IgD-negative memory B cell (primary cell): ENCODE data around the gene TANGO6. TPM values are rescaled to one million over a fixed set of nuclear protein-coding genes. Genes with fewer than 3 reads are reported as not detected.

Experiments
- H3K27ac Mint-ChIP-seq, 3 donors: one replicate each; pipeline ENCODE4 v1.8.0; 2020 to 2022; ENCODE audit warnings: mild to moderate bottlenecking in 3 of 3, mixed read lengths in 3 of 3, moderate library complexity in 1 of 3
- H3K27me3 Mint-ChIP-seq: one replicate; pipeline ENCODE4 v1.8.0; 2021; ENCODE audit warnings: mixed read lengths
- H3K36me3 Mint-ChIP-seq: one replicate; pipeline ENCODE4 v1.8.0; 2020; ENCODE audit warnings: mild to moderate bottlenecking, mixed read lengths
- H3K4me1 Mint-ChIP-seq, 3 donors: one replicate each; pipeline ENCODE4 v1.8.0; 2020 to 2022; ENCODE audit warnings: mixed read lengths in 3 of 3, mild to moderate bottlenecking in 1 of 3
- H3K4me3 Mint-ChIP-seq, 4 donors: one replicate each; pipeline ENCODE4 v1.8.0; 2020 to 2022; ENCODE audit warnings: mild to moderate bottlenecking in 4 of 4, mixed read lengths in 4 of 4, moderate library complexity in 3 of 4
- H3K9me3 Mint-ChIP-seq, 3 donors: one replicate each; pipeline ENCODE4 v1.8.0; 2020 to 2021; ENCODE audit warnings: mixed read lengths in 3 of 3, mild to moderate bottlenecking in 1 of 3
- polyA plus RNA-seq: library from polyadenylated mRNA; unstranded; fragments of 300-500 nt; fragmentation: Illumina TruSeq; gene quantifications from one replicate; pipeline ENCODE4 v1.2.3, GENCODE V29; 2021

The TANGO6 gene
- polyA plus RNA-seq, 1 donor from 2014 or later = 17.1 TPM

GRCh38 chr16:69107316-69107962, 264.1 kb downstream of the TANGO6 start:
- Mint-ChIP-seq H3K4me1 (peaks cover 0 to 13% (median 10%) of the 10 kb centered on the region in 3 donors), H3K27me3 (peaks cover 37% of the 10 kb centered on the region), H3K36me3 (peaks cover 11% of the 10 kb centered on the region), H3K9me3 (no peaks in the 10 kb centered on the region), H3K4me3 (peak overlapping the region in 2 of 4 donors; percentile 60 to 82), H3K27ac (no peak overlapping the region)

DNA sequence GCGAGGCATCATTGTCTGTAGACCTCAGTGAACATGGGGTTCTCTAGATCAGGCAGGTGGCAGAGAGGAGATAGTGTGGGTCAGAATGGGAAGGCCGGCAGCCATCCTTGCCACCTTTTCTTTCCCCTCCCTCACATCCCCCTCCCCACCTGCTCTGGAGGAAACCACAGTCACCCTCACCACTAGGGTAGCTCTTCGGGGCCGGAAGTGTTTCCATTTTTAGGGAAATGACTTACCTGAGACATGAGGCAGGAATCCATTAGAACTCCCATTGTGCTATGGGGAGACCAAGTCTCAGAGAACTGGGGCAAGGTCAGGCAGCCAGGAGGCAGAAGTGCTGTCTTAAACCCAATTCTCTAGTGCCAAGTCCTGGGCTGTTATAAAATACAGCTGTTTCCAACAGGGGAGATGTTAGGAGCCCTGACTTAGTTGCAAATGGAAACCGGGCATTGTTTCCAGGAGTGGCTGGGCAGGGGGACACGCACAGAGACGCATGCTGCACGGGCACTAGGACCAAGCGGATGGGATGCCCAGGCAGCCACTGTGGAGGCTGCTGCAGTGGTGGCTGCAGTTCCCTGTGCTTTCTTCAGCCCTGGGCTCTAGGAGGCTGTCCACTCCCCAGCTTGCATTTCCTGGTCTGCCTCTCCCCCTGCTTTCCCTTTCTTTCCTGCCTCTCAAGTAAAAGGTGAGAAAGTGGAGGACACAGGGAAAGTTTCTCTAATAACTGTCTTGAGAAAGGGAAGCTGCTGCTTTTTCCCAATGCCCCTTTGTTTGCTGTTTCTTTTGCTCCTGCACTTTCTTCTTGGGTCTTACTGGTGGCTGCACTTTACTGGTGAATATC, 265.0 kb downstream of the TANGO6 start:
- Mint-ChIP-seq H3K27me3 (peaks cover 37% of the 10 kb centered on the region), H3K4me3 (peak overlapping the region in 3 of 4 donors; percentile 11 to 61 (median 60)), H3K36me3 (peaks cover 11% of the 10 kb centered on the region), H3K9me3 (no peaks in the 10 kb centered on the region), H3K4me1 (peaks cover 0 to 13% (median 10%) of the 10 kb centered on the region in 3 donors), H3K27ac (no peak overlapping the region)

GRCh38 chr16:69108905-69109252, 265.5 kb downstream of the TANGO6 start:
- Mint-ChIP-seq H3K4me1 (peaks cover 0 to 13% (median 10%) of the 10 kb centered on the region in 3 donors), H3K36me3 (peaks cover 11% of the 10 kb centered on the region), H3K27me3 (peaks cover 34% of the 10 kb centered on the region), H3K4me3 (peak overlapping the region in 1 of 4 donors; percentile 11), H3K27ac (no peak overlapping the region), H3K9me3 (no peaks in the 10 kb centered on the region)

GRCh38 chr16:69109486-69110270, 266.3 kb downstream of the TANGO6 start:
- Mint-ChIP-seq H3K9me3 (no peaks in the 10 kb centered on the region), H3K27me3 (peaks cover 30% of the 10 kb centered on the region), H3K4me1 (peaks cover 0 to 13% (median 8%) of the 10 kb centered on the region in 3 donors), H3K4me3 (peak overlapping the region in 1 of 4 donors; percentile 11), H3K27ac (no peak overlapping the region), H3K36me3 (peaks cover 11% of the 10 kb centered on the region)

DNA sequence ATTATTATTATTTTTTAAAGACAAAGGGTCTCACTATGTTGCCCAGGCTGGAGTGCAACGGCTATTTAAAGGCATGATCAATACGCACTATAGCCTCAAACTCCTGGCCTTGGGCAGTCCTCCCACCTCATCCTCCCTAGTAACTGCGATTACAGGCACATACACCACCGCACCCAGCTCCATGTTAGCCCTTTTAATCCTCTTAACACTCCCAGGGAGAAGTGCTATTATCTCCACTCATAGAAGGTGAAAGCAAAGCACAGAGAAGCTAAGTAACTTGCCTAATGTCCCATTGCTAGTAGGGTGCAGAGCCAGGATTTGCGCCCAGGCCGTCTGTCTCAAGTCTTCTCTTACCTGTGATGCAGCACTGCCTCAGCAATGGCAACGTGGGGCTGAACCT, 267.1 kb downstream of the TANGO6 start:
- Mint-ChIP-seq H3K27ac (no peak overlapping the region), H3K4me3 (no peak overlapping the region), H3K9me3 (no peaks in the 10 kb centered on the region), H3K36me3 (peaks cover 11% of the 10 kb centered on the region), H3K4me1 (peaks cover 0 to 10% (median 6%) of the 10 kb centered on the region in 3 donors), H3K27me3 (peaks cover 26% of the 10 kb centered on the region)

- H3K27me3 Mint-ChIP-seq = peaks cover 22% of the 10 kb centered on the region
These were observed 268.0 kb downstream of the TANGO6 start for GRCh38 chr16:69111216-69111875.

GRCh38 chr16:69111876-69112230, 268.5 kb downstream of the TANGO6 start:
- Mint-ChIP-seq H3K27ac (no peak overlapping the region), H3K9me3 (no peaks in the 10 kb centered on the region)

More at GRCh38 chr16:69111216-69111875, 268.0 kb downstream of the TANGO6 start:
- no peaks in the 10 kb centered on the region for H3K9me3 Mint-ChIP-seq
- H3K27ac Mint-ChIP-seq = no peak overlapping the region
- H3K4me3 Mint-ChIP-seq = no peak overlapping the region
- H3K4me1 Mint-ChIP-seq = peaks cover 0 to 8% (median 2%) of the 10 kb centered on the region in 3 donors
- H3K36me3 Mint-ChIP-seq = peaks cover 11% of the 10 kb centered on the region

GRCh38 chr16:69112285-69113129, 269.2 kb downstream of the TANGO6 start:
- Mint-ChIP-seq H3K4me1 (peaks cover 0 to 2% (median 2%) of the 10 kb centered on the region in 3 donors), H3K9me3 (no peaks in the 10 kb centered on the region), H3K27me3 (peaks cover 15% of the 10 kb centered on the region), H3K27ac (no peak overlapping the region), H3K36me3 (peaks cover 11% of the 10 kb centered on the region), H3K4me3 (no peak overlapping the region)

More at GRCh38 chr16:69111876-69112230, 268.5 kb downstream of the TANGO6 start:
- H3K4me3 Mint-ChIP-seq = no peak overlapping the region
- H3K4me1 Mint-ChIP-seq = peaks cover 0 to 6% (median 2%) of the 10 kb centered on the region in 3 donors
- H3K36me3 Mint-ChIP-seq = peaks cover 11% of the 10 kb centered on the region
- peaks cover 20% of the 10 kb centered on the region for H3K27me3 Mint-ChIP-seq

DNA sequence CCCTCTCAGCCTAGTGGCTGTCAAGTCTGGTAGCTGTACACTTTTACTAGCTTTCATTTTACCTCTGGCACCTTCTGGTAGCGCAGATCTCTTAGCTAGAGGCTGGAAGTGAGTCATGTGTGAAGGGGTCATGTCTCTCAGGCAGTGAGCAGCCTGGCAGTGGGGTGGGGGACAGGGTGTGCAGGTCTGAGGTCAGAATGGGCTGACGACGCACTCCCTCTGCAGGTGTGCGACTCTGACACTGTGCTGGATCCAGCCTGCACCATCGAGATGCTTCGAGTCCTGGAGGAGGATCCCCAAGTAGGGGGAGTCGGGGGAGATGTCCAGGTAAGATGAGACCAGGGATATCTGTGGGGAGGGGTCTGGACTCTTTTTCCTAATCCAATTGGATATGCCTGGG, 269.9 kb downstream of the TANGO6 start:
- Mint-ChIP-seq H3K9me3 (no peaks in the 10 kb centered on the region), H3K27me3 (peaks cover 10% of the 10 kb centered on the region), H3K27ac (peak overlapping the region in 1 of 3 donors; percentile 43), H3K36me3 (peaks cover 12% of the 10 kb centered on the region), H3K4me3 (no peak overlapping the region), H3K4me1 (no peaks in the 10 kb centered on the region)

DNA sequence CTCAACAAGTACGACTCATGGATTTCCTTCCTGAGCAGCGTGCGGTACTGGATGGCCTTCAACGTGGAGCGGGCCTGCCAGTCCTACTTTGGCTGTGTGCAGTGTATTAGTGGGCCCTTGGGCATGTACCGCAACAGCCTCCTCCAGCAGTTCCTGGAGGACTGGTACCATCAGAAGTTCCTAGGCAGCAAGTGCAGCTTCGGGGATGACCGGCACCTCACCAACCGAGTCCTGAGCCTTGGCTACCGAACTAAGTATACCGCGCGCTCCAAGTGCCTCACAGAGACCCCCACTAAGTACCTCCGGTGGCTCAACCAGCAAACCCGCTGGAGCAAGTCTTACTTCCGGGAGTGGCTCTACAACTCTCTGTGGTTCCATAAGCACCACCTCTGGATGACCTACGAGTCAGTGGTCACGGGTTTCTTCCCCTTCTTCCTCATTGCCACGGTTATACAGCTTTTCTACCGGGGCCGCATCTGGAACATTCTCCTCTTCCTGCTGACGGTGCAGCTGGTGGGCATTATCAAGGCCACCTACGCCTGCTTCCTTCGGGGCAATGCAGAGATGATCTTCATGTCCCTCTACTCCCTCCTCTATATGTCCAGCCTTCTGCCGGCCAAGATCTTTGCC, 271.1 kb downstream of the TANGO6 start:
- peaks cover 8% of the 10 kb centered on the region for H3K36me3 Mint-ChIP-seq
- no peaks in the 10 kb centered on the region for H3K9me3 Mint-ChIP-seq
- H3K4me3 Mint-ChIP-seq = no peak overlapping the region
- no peak overlapping the region for H3K27ac Mint-ChIP-seq
- H3K27me3 Mint-ChIP-seq = peaks cover 3% of the 10 kb centered on the region
- H3K4me1 Mint-ChIP-seq = no peaks in the 10 kb centered on the region

DNA sequence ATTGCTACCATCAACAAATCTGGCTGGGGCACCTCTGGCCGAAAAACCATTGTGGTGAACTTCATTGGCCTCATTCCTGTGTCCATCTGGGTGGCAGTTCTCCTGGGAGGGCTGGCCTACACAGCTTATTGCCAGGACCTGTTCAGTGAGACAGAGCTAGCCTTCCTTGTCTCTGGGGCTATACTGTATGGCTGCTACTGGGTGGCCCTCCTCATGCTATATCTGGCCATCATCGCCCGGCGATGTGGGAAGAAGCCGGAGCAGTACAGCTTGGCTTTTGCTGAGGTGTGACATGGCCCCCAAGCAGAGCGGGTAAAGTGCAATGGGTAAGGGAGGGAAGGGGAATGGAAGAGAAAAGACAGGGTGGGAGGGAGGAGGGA, 271.6 kb downstream of the TANGO6 start:
- Mint-ChIP-seq H3K36me3 (peaks cover 8% of the 10 kb centered on the region), H3K4me3 (no peak overlapping the region), H3K27me3 (no peaks in the 10 kb centered on the region)

GRCh38 chr16:69115361-69115760, 272.0 kb downstream of the TANGO6 start:
- no peaks in the 10 kb centered on the region for H3K9me3 Mint-ChIP-seq
- H3K36me3 Mint-ChIP-seq = peaks cover 7% of the 10 kb centered on the region
- H3K27me3 Mint-ChIP-seq = no peaks in the 10 kb centered on the region
- no peak overlapping the region for H3K4me3 Mint-ChIP-seq
- no peak overlapping the region for H3K27ac Mint-ChIP-seq
- H3K4me1 Mint-ChIP-seq = no peaks in the 10 kb centered on the region

More for the DNA sequence above, 271.6 kb downstream of the TANGO6 start:
- no peaks in the 10 kb centered on the region for H3K9me3 Mint-ChIP-seq
- no peak overlapping the region for H3K27ac Mint-ChIP-seq
- H3K4me1 Mint-ChIP-seq = no peaks in the 10 kb centered on the region

DNA sequence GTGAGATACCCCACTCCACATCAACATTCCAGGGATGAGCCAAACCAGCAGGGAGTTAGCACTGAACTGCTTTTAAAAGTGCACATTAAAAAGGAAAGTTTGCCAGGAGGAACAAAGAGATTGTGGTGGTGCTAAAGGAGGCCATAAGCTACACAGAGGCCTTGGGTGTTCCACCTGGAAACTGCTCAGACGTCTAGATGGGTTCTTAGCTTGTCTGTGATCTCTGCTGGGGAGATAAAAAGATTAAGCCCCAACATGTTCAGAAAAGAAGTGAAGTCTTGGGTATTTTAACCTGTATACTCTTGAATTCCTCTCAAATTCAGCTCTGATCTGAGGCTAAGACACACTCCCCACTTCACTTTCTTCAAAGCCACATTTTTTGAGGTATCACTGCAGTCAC, 272.5 kb downstream of the TANGO6 start:
- H3K27me3 Mint-ChIP-seq = no peaks in the 10 kb centered on the region
- no peak overlapping the region for H3K27ac Mint-ChIP-seq
- no peaks in the 10 kb centered on the region for H3K9me3 Mint-ChIP-seq
- peaks cover 3% of the 10 kb centered on the region for H3K36me3 Mint-ChIP-seq
- no peaks in the 10 kb centered on the region for H3K4me1 Mint-ChIP-seq
- H3K4me3 Mint-ChIP-seq = no peak overlapping the region
